SK-N-SH (cell line): ENCODE results near the gene NCAPH2. TPM values are rescaled to one million over a fixed set of nuclear protein-coding genes. Genes with fewer than 3 reads are reported as not detected.

ENCODE experiments used
- CTCF ChIA-PET: fragments of 300-600, 350-600 bp; formaldehyde crosslinking; extraction: SDS; loops from one replicate; lab custom pipeline; 2021; lab: Yijun Ruan, JAX
- POLR2A ChIA-PET: fragments of 350-600 bp; sonication (Branson Sonifier 250); formaldehyde crosslinking; extraction: SDS; loops from one replicate; lab custom pipeline; 2020; ENCODE audit warnings: antibody characterized with exemption, inconsistent platforms; lab: Yijun Ruan, JAX
- DNase-seq: peaks from one replicate; pipeline ENCODE4 v3.0.0; 2012
- H2AFZ ChIP-seq: fragments of 200-600 bp; sonication (generic); 2 replicates; pipeline ENCODE4 v1.8.1; 2016; ENCODE audit warnings: antibody characterized with exemption, mild to moderate bottlenecking, low read depth
- H3F3A ChIP-seq: fragments of 200-600 bp; sonication (generic); replicated peaks from 2 replicates; pipeline ENCODE3; 2016; ENCODE audit warnings: antibody characterized with exemption, mild to moderate bottlenecking; ENCODE audit not compliant: insufficient read depth
- H3K27ac ChIP-seq, 2 experiments: fragments of 200-500 bp in 1 of 2; fragments of 200-600 bp in 1 of 2; sonication (Bioruptor generic) in 1 of 2; sonication (generic), shearing (Covaris generic) in 1 of 2; 2 replicates each; pipeline versions ENCODE4 v1.5.1 to v1.6.1; 2014 to 2016; ENCODE audit warnings: low read depth in 2 of 2, inconsistent platforms in 1 of 2, low read length in 1 of 2, mild to moderate bottlenecking in 1 of 2, mixed read lengths in 1 of 2
- H3K27me3 ChIP-seq: fragments of 200-600 bp; sonication (generic), shearing (Covaris generic); 2 replicates; pipeline ENCODE4 v1.6.1; 2016; ENCODE audit warnings: mixed run types; ENCODE audit not compliant: insufficient read depth
- H3K36me3 ChIP-seq, 2 experiments: fragments of 200-500 bp in 1 of 2; fragments of 200-600 bp in 1 of 2; sonication (Bioruptor generic) in 1 of 2; sonication (generic) in 1 of 2; replicated peaks in 1 of 2; 2 replicates each; pipeline versions ENCODE3 to v1.5.1; 2014 to 2016; ENCODE audit warnings: low read length in 1 of 2, mild to moderate bottlenecking in 1 of 2; ENCODE audit not compliant: insufficient read depth in 2 of 2, control insufficient read depth in 1 of 2
- H3K4me1 ChIP-seq, 2 experiments: fragments of 200-500 bp in 1 of 2; fragments of 200-600 bp in 1 of 2; sonication (Bioruptor generic) in 1 of 2; sonication (generic), shearing (Covaris generic) in 1 of 2; 2 replicates each; pipeline versions ENCODE4 v1.5.1 to v1.6.1; 2014 to 2016; ENCODE audit warnings: low read depth in 1 of 2, low read length in 1 of 2, mixed run types in 1 of 2; ENCODE audit not compliant: insufficient read depth in 2 of 2, control insufficient read depth in 1 of 2
- H3K4me2 ChIP-seq: fragments of 200-600 bp; sonication (generic), shearing (Covaris generic); 2 replicates; pipeline ENCODE4 v1.6.1; 2017; ENCODE audit warnings: mixed run types
- H3K4me3 ChIP-seq, 2 experiments: fragments of 200-500 bp in 1 of 2; fragments of 200-600 bp in 1 of 2; sonication (Bioruptor generic) in 1 of 2; sonication (generic), shearing (Covaris generic) in 1 of 2; 2 replicates each; pipeline versions ENCODE4 v1.5.1 to v1.8.1; 2014 to 2016; ENCODE audit warnings: low read depth in 2 of 2, inconsistent platforms in 1 of 2, low read length in 1 of 2, mild to moderate bottlenecking in 1 of 2, mixed read lengths in 1 of 2, moderate library complexity in 1 of 2
- H3K79me2 ChIP-seq: fragments of 200-600 bp; sonication (generic); 2 replicates; pipeline ENCODE4 v1.8.1; 2017; ENCODE audit warnings: mild to moderate bottlenecking; ENCODE audit not compliant: insufficient read depth
- H3K9ac ChIP-seq: fragments of 200-600 bp; sonication (generic); 2 replicates; pipeline ENCODE4 v1.6.1; 2017; ENCODE audit warnings: mixed run types
- H3K9me2 ChIP-seq: fragments of 200-600 bp; sonication (generic); 2 replicates; pipeline ENCODE4 v1.6.1; 2017; ENCODE audit warnings: mixed run types
- H3K9me3 ChIP-seq: fragments of 200-600 bp; sonication (generic); 2 replicates; pipeline ENCODE4 v1.6.1; 2017; ENCODE audit warnings: mixed run types, mild to moderate bottlenecking, moderate library complexity
- H4K20me1 ChIP-seq: fragments of 200-600 bp; sonication (generic); 2 replicates; pipeline ENCODE4 v1.6.1; 2017; ENCODE audit warnings: mild to moderate bottlenecking, mixed run types; ENCODE audit not compliant: insufficient read depth
- EP300 ChIP-seq, 2 experiments: IDR thresholded peaks; 2 replicates each; pipeline versions ENCODE4 v1.4.0 to v1.6.1; 2012; ENCODE audit warnings: borderline replicate concordance in 1 of 2, low read depth in 1 of 2, low read length in 1 of 2
- EZH2phosphoT487 ChIP-seq: fragments of 200-600 bp; sonication (generic); IDR thresholded peaks from 2 replicates; pipeline ENCODE4 v1.6.1; 2017; ENCODE audit warnings: low read depth, mixed run types, mild to moderate bottlenecking, antibody characterized with exemption, moderate library complexity, borderline replicate concordance
- NFIC ChIP-seq: IDR thresholded peaks from 2 replicates; pipeline ENCODE4 v1.4.0; 2012; ENCODE audit warnings: borderline replicate concordance
- PBX3 ChIP-seq: IDR thresholded peaks from 2 replicates; pipeline ENCODE4; 2012
- POLR2AphosphoS5 ChIP-seq: IDR thresholded peaks from 2 replicates; pipeline ENCODE4 v1.6.1; 2012; ENCODE audit warnings: low read depth, low read length
- RAD21 ChIP-seq: IDR thresholded peaks from 2 replicates; pipeline ENCODE4 v1.6.1; 2012; ENCODE audit warnings: mild to moderate bottlenecking, low read length
- RXRA ChIP-seq: IDR thresholded peaks from 2 replicates; pipeline ENCODE4 v1.4.0; 2012; ENCODE audit warnings: low read depth, mild to moderate bottlenecking, borderline replicate concordance
- SMC3 ChIP-seq: IDR thresholded peaks from 2 replicates; pipeline ENCODE4 v1.6.1; 2012; ENCODE audit warnings: low read depth, low read length, improper control_type of control experiment
- TAF1 ChIP-seq: IDR thresholded peaks from 2 replicates; pipeline ENCODE4 v1.6.1; 2012; ENCODE audit warnings: low read depth, mild to moderate bottlenecking, low read length, moderate library complexity, borderline replicate concordance
- WGBS: methylation state at CpG from one replicate; pipeline ENCODE4 v1.1.6; 2017; ENCODE audit warnings: low lambda C conversion rate; 5-methylcytosine and 5-hydroxymethylcytosine counted together
- polyA plus RNA-seq, 3 experiments: library from polyadenylated mRNA; depleted of rRNA; stranded (reverse); fragments of >200 nt; gene quantifications; 2 replicates each; pipeline ENCODE4 v1.2.3, GENCODE V29; 2012
- TF ChIP-seq, protein P1 (sequence below): fragments of 150-350 bp; IDR thresholded peaks from 2 replicates; pipeline ENCODE4 v1.6.1; 2017; ENCODE audit warnings: antibody characterized with exemption, low read length, low read depth, borderline replicate concordance

Gene NCAPH2
- polyA plus RNA-seq, 1 of the 3 experiments (the other 2 are of a cell fraction) = 22.4 TPM

GRCh38 chr22:50531546-50531961 is 23.5 kb downstream of the NCAPH2 start:
- POLR2A ChIA-PET = interaction anchor here (1.0 to 1.2 kb wide), 3 partner anchors 24 to 51 kb away, joined by 3 to 8 read pairs (median 3); partner anchors contain the start of gene SYCE3
- H2AFZ ChIP-seq = peak overlapping the region; percentile 29; the same call in 1 of the 2 replicates
- peak overlapping the region; percentile 54 to 59 for H3K4me3 ChIP-seq

DNA sequence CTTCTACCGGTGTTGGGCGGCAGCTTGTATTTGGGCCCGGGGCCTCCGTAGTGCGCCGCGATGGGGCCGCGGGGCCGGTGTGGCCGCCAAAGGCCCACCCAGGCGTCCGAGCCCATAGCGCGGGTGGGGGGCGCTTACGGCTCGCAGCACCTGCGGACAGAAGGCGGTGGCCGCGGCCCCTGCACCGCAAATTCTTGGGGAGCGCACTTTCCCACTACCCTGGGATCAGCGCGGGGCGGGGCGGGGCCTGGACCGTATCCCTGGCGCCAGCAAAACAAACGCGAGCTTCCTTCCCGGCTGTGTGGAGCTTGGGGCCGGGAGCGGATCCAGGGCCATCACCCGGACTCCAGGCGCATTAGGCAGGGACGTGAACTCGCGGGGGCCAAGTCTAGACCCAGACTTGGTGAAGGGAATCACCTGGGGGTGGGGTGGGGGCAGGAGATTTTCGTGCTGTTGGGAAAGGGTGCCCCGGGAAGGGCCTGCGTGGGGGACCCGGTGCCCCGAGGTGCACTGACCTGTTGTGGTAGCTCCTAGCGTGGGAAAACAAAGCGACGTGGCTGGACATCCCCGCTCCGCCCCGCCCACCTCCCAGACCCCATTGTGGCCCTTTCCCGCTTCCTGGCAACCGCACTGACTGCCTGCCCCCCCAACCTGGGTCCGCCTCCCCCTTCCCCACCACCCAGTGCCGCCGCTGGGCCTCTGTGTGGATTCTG is 24.1 kb downstream of the NCAPH2 start:
- H3K9me3 ChIP-seq = no peaks in the 10 kb centered on the region
- POLR2A ChIA-PET = interaction anchor here (1.0 to 1.2 kb wide), 3 partner anchors 24 to 50 kb away, joined by 3 to 8 read pairs (median 3); partner anchors contain the start of gene SYCE3
- peak overlapping the region; percentile 92 for H3K4me2 ChIP-seq
- H3K4me1 ChIP-seq = peaks cover 0 to 13% of the 10 kb centered on the region in 2 experiments; a peak in 1 of 4 replicates
- H3K4me3 ChIP-seq = peak overlapping the region; percentile 54 to 59
- WGBS = 15% methylated on average over 10 of the region's 56 CpGs
- H3K79me2 ChIP-seq = no peaks in the 10 kb centered on the region
- H3K36me3 ChIP-seq = no peaks in the 10 kb centered on the region
- peak overlapping the region; percentile 29; the same call in 1 of the 2 replicates for H2AFZ ChIP-seq
- no peaks in the 10 kb centered on the region for H3K9me2 ChIP-seq
- CTCF ChIA-PET = interaction anchor here (0.9 to 1.5 kb wide), 5 partner anchors 9 to 190 kb away, joined by 3 to 12 read pairs (median 3); partner anchors contain the start of gene SYCE3
- H4K20me1 ChIP-seq = no peaks in the 10 kb centered on the region
- TF ChIP-seq PBX3 = peak; percentile 10; the same call in 1 of the 2 replicates
- no peak for TF ChIP-seq NFIC
- peak; percentile 90 for DNase-seq
- H3K27me3 ChIP-seq = no peaks in the 10 kb centered on the region
- peaks cover 11% of the 10 kb centered on the region for H3F3A ChIP-seq
- peak overlapping the region in 1 of 2 experiments; percentile 56; a peak in 1 of 4 replicates for H3K27ac ChIP-seq
- H3K9ac ChIP-seq = peak overlapping the region; percentile 62

More at GRCh38 chr22:50531546-50531961, 23.5 kb downstream of the NCAPH2 start:
- Histone ChIP-seq H4K20me1 (no peaks in the 10 kb centered on the region), H3K79me2 (no peaks in the 10 kb centered on the region), H3K27me3 (no peaks in the 10 kb centered on the region), H3K9me2 (no peaks in the 10 kb centered on the region), H3K4me2 (peak overlapping the region; percentile 92), H3K9ac (peak overlapping the region; percentile 62), H3K4me1 (peaks cover 0 to 19% of the 10 kb centered on the region in 2 experiments; a peak in 1 of 4 replicates), H3K27ac (peak overlapping the region in 1 of 2 experiments; percentile 56; a peak in 1 of 4 replicates), H3F3A (peaks cover 13% of the 10 kb centered on the region), H3K9me3 (no peaks in the 10 kb centered on the region), H3K36me3 (no peaks in the 10 kb centered on the region)
- peak; percentile 80 for DNase-seq
- CTCF ChIA-PET = interaction anchor here (0.9 to 1.5 kb wide), 5 partner anchors 9 to 189 kb away, joined by 3 to 12 read pairs (median 3); partner anchors contain the start of gene SYCE3
- 9% methylated on average over 7 of the region's 44 CpGs for WGBS
- TF ChIP-seq, protein P1, sequence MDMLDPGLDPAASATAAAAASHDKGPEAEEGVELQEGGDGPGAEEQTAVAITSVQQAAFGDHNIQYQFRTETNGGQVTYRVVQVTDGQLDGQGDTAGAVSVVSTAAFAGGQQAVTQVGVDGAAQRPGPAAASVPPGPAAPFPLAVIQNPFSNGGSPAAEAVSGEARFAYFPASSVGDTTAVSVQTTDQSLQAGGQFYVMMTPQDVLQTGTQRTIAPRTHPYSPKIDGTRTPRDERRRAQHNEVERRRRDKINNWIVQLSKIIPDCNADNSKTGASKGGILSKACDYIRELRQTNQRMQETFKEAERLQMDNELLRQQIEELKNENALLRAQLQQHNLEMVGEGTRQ = no peak
- no peak for TF ChIP-seq RXRA
- TF ChIP-seq RAD21 = no peak
- TF ChIP-seq SMC3 = no peak
- TF ChIP-seq EZH2phosphoT487 = no peak
- no peak for TF ChIP-seq EP300 (IDR thresholded peaks at IDR 0.05; ENCODE audit: borderline replicate concordance in 1 of 2, low read depth in 1 of 2, low read length in 1 of 2)
- TF ChIP-seq TAF1 = no peak
- TF ChIP-seq POLR2AphosphoS5 = peak; percentile 15; the same call in 1 of the 2 replicates
